ENCODE measurements around the gene RIMBP2.

DNA sequence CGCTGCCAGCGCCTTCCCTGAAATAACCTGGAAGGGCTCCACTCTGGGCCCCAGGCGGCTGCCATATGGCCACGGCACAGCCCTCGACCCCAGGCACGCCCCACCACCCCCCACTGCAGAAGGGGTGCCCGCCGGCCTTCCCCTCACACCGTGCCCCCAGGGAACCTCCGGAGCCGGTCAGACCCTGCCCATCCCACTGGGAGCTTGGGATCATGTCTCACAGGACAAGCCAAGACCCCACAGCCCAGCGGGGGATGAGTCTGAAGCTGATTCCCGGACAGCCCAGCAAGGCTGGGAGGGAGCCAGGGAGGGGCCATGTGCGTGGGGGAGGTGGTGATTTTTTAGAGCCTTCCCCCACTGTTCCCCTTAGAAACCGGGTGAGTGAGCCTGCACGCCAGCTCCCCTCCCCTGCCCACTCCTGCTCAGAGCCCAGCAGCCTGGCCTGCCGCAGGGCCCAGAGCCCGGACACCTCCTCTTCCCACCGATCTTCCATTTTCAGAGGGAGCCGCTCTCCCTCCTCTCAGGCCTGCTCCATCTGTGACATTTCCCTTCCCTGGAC, 1.4 kb downstream of the RIMBP2 start:
- TF ChIP-seq, protein P1, sequence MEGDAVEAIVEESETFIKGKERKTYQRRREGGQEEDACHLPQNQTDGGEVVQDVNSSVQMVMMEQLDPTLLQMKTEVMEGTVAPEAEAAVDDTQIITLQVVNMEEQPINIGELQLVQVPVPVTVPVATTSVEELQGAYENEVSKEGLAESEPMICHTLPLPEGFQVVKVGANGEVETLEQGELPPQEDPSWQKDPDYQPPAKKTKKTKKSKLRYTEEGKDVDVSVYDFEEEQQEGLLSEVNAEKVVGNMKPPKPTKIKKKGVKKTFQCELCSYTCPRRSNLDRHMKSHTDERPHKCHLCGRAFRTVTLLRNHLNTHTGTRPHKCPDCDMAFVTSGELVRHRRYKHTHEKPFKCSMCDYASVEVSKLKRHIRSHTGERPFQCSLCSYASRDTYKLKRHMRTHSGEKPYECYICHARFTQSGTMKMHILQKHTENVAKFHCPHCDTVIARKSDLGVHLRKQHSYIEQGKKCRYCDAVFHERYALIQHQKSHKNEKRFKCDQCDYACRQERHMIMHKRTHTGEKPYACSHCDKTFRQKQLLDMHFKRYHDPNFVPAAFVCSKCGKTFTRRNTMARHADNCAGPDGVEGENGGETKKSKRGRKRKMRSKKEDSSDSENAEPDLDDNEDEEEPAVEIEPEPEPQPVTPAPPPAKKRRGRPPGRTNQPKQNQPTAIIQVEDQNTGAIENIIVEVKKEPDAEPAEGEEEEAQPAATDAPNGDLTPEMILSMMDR (IDR thresholded peaks at IDR 0.05), result no peak
- TF ChIP-seq EZH2phosphoT487 (IDR thresholded peaks at IDR 0.05) (no peak), EZH2 (IDR thresholded peaks at IDR 0.05) (no peak)
